Keratinocyte (primary cell): ENCODE results near the gene ADAM22. TPM values are rescaled to one million over a fixed set of nuclear protein-coding genes. Genes with fewer than 3 reads are reported as not detected.
"Not testable (repeated sequence)": the region's sequence is repeated elsewhere in the genome, so short reads cannot be mapped to it uniquely, and the experiment has no call there.

Experiments
- DNase-seq: peaks from one replicate; pipeline ENCODE4 v3.0.0-alpha.2; 2011; ENCODE audit warnings: low read depth, missing footprints, low spot score
- FAIRE-seq: peaks from 2 replicates; lab custom pipeline; 2011; peaks lifted over from hg19 to GRCh38; lab: Jason Lieb, UNC
- H2AFZ ChIP-seq: 2 replicates; pipeline ENCODE4 v1.6.0; 2012; ENCODE audit warnings: low read length, control low read depth, inconsistent platforms; ENCODE audit not compliant: control insufficient read depth
- H3K27ac ChIP-seq: 2 replicates; pipeline ENCODE4 v1.5.1; 2011; ENCODE audit warnings: low read length; ENCODE audit not compliant: control insufficient read depth, insufficient read depth
- H3K27me3 ChIP-seq: 3 replicates; pipeline ENCODE4 v1.6.0; 2011; ENCODE audit warnings: low read length; ENCODE audit not compliant: control insufficient read depth, insufficient read depth; ENCODE audit errors: extremely low read depth
- H3K36me3 ChIP-seq, 2 experiments: 2 replicates in 1 of 2; 3 replicates in 1 of 2; pipeline ENCODE4 v1.5.1; 2011; ENCODE audit warnings: low read length in 2 of 2, mild to moderate bottlenecking in 1 of 2; ENCODE audit not compliant: control insufficient read depth in 2 of 2, insufficient read depth in 2 of 2; ENCODE audit errors: extremely low read depth in 1 of 2
- H3K4me1 ChIP-seq: 3 replicates; pipeline ENCODE4 v1.5.1; 2011; ENCODE audit warnings: low read length; ENCODE audit not compliant: control insufficient read depth, insufficient read depth; ENCODE audit errors: extremely low read depth
- H3K4me2 ChIP-seq: 3 replicates; pipeline ENCODE4 v1.6.0; 2011; ENCODE audit warnings: low read depth, low read length; ENCODE audit not compliant: control insufficient read depth, insufficient read depth; ENCODE audit errors: extremely low read depth
- H3K4me3 ChIP-seq, 3 experiments: fragments of 200-600 bp in 1 of 3; sonication (generic) in 1 of 3; 2 replicates in 2 of 3; 3 replicates in 1 of 3; pipeline ENCODE4 v1.5.1; 2011 to 2016; ENCODE audit warnings: low read length in 3 of 3, mild to moderate bottlenecking in 3 of 3, control low read depth in 2 of 3, inconsistent platforms in 1 of 3, low read depth in 1 of 3, mixed read lengths in 1 of 3, mixed run types in 1 of 3, moderate library complexity in 1 of 3; ENCODE audit not compliant: control insufficient read depth in 2 of 3, insufficient read depth in 2 of 3; ENCODE audit errors: extremely low read depth in 1 of 3
- H3K79me2 ChIP-seq: 2 replicates; pipeline ENCODE4 v1.6.0; 2012; ENCODE audit warnings: low read length; ENCODE audit not compliant: control insufficient read depth, insufficient read depth
- H3K9ac ChIP-seq: 3 replicates; pipeline ENCODE4 v1.6.0; 2011; ENCODE audit warnings: low read length; ENCODE audit not compliant: control insufficient read depth, insufficient read depth; ENCODE audit errors: extremely low read depth
- H3K9me1 ChIP-seq: 3 replicates; pipeline ENCODE4 v1.6.0; 2011; ENCODE audit warnings: low read length; ENCODE audit not compliant: control insufficient read depth, insufficient read depth; ENCODE audit errors: extremely low read depth
- H3K9me3 ChIP-seq: 2 replicates; pipeline ENCODE4 v1.5.1; 2012; ENCODE audit warnings: low read depth, low read length; ENCODE audit not compliant: control insufficient read depth
- H4K20me1 ChIP-seq: 3 replicates; pipeline ENCODE4 v1.6.0; 2011; ENCODE audit warnings: low read length; ENCODE audit not compliant: control insufficient read depth, insufficient read depth; ENCODE audit errors: extremely low read depth
- EZH2 ChIP-seq: IDR thresholded peaks from one replicate; pipeline ENCODE4 v1.6.1; 2012; ENCODE audit warnings: inconsistent platforms, mild to moderate bottlenecking, low read length, moderate library complexity
- dilution Hi-C: fragments of 300-500 bp; cut with MboI; formaldehyde crosslinking; loops from one replicate; pipeline ENCODE4 v1.7.0; 2020; ENCODE audit warnings: low sequenced_read_pairs; ENCODE audit not compliant: extremely low pct_ligation_motif_present
- polyA plus RNA-seq, 5 experiments: library from polyadenylated mRNA; depleted of rRNA in 3 of 5; stranded (reverse) in 3 of 5; stranded (forward) in 1 of 5; unstranded in 1 of 5; fragments of >200 nt; gene quantifications; 1 replicate in 1 of 5; 2 replicates in 3 of 5; 3 replicates in 1 of 5; pipeline versions ENCODE4 v1.2.1 to v1.2.3, GENCODE V29; 2011 to 2012; ENCODE audit warnings: missing spikeins in 2 of 5, low read depth in 1 of 5, low replicate concordance in 1 of 5
- TF ChIP-seq, protein P1 (sequence below), 3 experiments: IDR thresholded peaks in 1 of 3; conservative IDR thresholded peaks in 1 of 3; optimal IDR thresholded peaks in 1 of 3; 2 replicates in 2 of 3; 3 replicates in 1 of 3; pipeline versions ENCODE3 to v1.5.1; 2011; ENCODE audit warnings: low read length in 3 of 3, mild to moderate bottlenecking in 3 of 3, moderate library complexity in 2 of 3, control low read depth in 1 of 3, inconsistent platforms in 1 of 3; ENCODE audit not compliant: insufficient read depth in 2 of 3; ENCODE audit errors: extremely low read depth in 1 of 3

The ADAM22 gene
- polyA plus RNA-seq, 1 donor (not counting 4 experiments of a cell fraction or from before 2014, with no cell fraction given): 0.07 TPM

GRCh38 chr7:87899255-87899654 lies 34.8 kb upstream of the ADAM22 start:
- no peak overlapping the region for H3K4me3 ChIP-seq
- peaks cover 3% of the 10 kb centered on the region for H3K79me2 ChIP-seq
- no peak overlapping the region for H3K9ac ChIP-seq
- H3K4me2 ChIP-seq: no peak overlapping the region
- no peak for FAIRE-seq
- H3K36me3 ChIP-seq: peaks cover 0 to 6% of the 10 kb centered on the region in 2 experiments
- no peak overlapping the region for H3K27ac ChIP-seq
- dilution Hi-C loops: no loop called here
- TF ChIP-seq, protein P1, sequence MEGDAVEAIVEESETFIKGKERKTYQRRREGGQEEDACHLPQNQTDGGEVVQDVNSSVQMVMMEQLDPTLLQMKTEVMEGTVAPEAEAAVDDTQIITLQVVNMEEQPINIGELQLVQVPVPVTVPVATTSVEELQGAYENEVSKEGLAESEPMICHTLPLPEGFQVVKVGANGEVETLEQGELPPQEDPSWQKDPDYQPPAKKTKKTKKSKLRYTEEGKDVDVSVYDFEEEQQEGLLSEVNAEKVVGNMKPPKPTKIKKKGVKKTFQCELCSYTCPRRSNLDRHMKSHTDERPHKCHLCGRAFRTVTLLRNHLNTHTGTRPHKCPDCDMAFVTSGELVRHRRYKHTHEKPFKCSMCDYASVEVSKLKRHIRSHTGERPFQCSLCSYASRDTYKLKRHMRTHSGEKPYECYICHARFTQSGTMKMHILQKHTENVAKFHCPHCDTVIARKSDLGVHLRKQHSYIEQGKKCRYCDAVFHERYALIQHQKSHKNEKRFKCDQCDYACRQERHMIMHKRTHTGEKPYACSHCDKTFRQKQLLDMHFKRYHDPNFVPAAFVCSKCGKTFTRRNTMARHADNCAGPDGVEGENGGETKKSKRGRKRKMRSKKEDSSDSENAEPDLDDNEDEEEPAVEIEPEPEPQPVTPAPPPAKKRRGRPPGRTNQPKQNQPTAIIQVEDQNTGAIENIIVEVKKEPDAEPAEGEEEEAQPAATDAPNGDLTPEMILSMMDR (optimal IDR thresholded peaks at IDR 0.05 in 1 of 3, IDR thresholded peaks at IDR 0.05 in 1 of 3, conservative IDR thresholded peaks at IDR 0.05 in 1 of 3; ENCODE audit: extremely low read depth in 1 of 3, insufficient read depth in 2 of 3, low read length in 3 of 3): no peak
- no peak for TF ChIP-seq EZH2
- H3K4me1 ChIP-seq: no peaks in the 10 kb centered on the region
- no peaks in the 10 kb centered on the region for H3K9me3 ChIP-seq
- no peak for DNase-seq
- no peaks in the 10 kb centered on the region for H3K27me3 ChIP-seq
- H3K9me1 ChIP-seq: no peaks in the 10 kb centered on the region
- no peak overlapping the region for H2AFZ ChIP-seq
- H4K20me1 ChIP-seq: no peaks in the 10 kb centered on the region

GRCh38 chr7:87907136-87907906 lies 26.7 kb upstream of the ADAM22 start:
- H4K20me1 ChIP-seq, dilution Hi-C loops, H3K36me3 ChIP-seq, FAIRE-seq, H3K9ac ChIP-seq, DNase-seq, H3K9me3 ChIP-seq, H3K4me1 ChIP-seq, H3K4me3 ChIP-seq, H2AFZ ChIP-seq, H3K27me3 ChIP-seq, H3K27ac ChIP-seq, H3K4me2 ChIP-seq, H3K79me2 ChIP-seq, H3K9me1 ChIP-seq: not testable (repeated sequence)

- FAIRE-seq, H3K4me3 ChIP-seq, H2AFZ ChIP-seq, H3K9me1 ChIP-seq, H3K4me1 ChIP-seq, H3K36me3 ChIP-seq, H3K79me2 ChIP-seq, H3K27me3 ChIP-seq, H3K27ac ChIP-seq, dilution Hi-C loops, H4K20me1 ChIP-seq, H3K4me2 ChIP-seq, H3K9me3 ChIP-seq, DNase-seq, H3K9ac ChIP-seq: not testable (repeated sequence)
Observed at GRCh38 chr7:87908814-87909213, 25.2 kb upstream of the ADAM22 start.
